IgD-negative memory B cell (primary cell): ENCODE measurements around the gene ARHGAP8. TPM values are rescaled to one million over a fixed set of nuclear protein-coding genes. Genes with fewer than 3 reads are reported as not detected.
A peak's percentile ranks its signal among the peaks of the same experiment; 100 is the strongest.
"Not testable (repeated sequence)": the region's sequence is repeated elsewhere in the genome, so short reads cannot be mapped to it uniquely, and the experiment has no call there.

Experiments used
- H3K27ac Mint-ChIP-seq, 3 donors: one replicate each; pipeline ENCODE4 v1.8.0; 2020 to 2022; ENCODE audit warnings: mild to moderate bottlenecking in 3 of 3, mixed read lengths in 3 of 3, moderate library complexity in 1 of 3
- H3K27me3 Mint-ChIP-seq: one replicate; pipeline ENCODE4 v1.8.0; 2021; ENCODE audit warnings: mixed read lengths
- H3K36me3 Mint-ChIP-seq: one replicate; pipeline ENCODE4 v1.8.0; 2020; ENCODE audit warnings: mild to moderate bottlenecking, mixed read lengths
- H3K4me1 Mint-ChIP-seq, 3 donors: one replicate each; pipeline ENCODE4 v1.8.0; 2020 to 2022; ENCODE audit warnings: mixed read lengths in 3 of 3, mild to moderate bottlenecking in 1 of 3
- H3K4me3 Mint-ChIP-seq, 4 donors: one replicate each; pipeline ENCODE4 v1.8.0; 2020 to 2022; ENCODE audit warnings: mild to moderate bottlenecking in 4 of 4, mixed read lengths in 4 of 4, moderate library complexity in 3 of 4
- H3K9me3 Mint-ChIP-seq, 3 donors: one replicate each; pipeline ENCODE4 v1.8.0; 2020 to 2021; ENCODE audit warnings: mixed read lengths in 3 of 3, mild to moderate bottlenecking in 1 of 3
- polyA plus RNA-seq: library from polyadenylated mRNA; unstranded; fragments of 300-500 nt; fragmentation: Illumina TruSeq; gene quantifications from one replicate; pipeline ENCODE4 v1.2.3, GENCODE V29; 2021

ARHGAP8 gene
- polyA plus RNA-seq, 1 donor from 2014 or later, result not detected

DNA sequence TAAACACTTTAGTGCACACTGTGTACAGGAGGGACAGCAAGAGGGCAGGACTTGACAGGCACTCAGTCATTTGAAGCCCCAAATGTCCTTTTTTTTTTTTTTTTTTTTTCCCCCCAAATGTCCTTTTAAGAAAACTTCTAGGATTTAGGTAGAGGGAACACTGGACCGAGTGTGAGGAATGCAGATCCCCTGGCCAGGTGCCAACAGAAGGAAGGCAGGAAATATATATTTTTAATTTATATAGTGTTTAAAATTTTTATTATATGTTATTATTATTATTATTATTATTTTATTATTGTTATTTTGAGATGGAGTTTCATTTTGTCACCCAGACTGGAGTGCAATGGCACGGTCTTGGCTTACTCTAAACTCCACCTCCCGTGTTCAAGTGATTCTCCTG lies 35.5 kb downstream of the ARHGAP8 start:
- H3K4me1 Mint-ChIP-seq, result no peaks in the 10 kb centered on the region
- no peak overlapping the region for H3K4me3 Mint-ChIP-seq
- no peaks in the 10 kb centered on the region for H3K36me3 Mint-ChIP-seq
- H3K27me3 Mint-ChIP-seq, result peaks cover 11% of the 10 kb centered on the region
- H3K27ac Mint-ChIP-seq, result no peak overlapping the region
- H3K9me3 Mint-ChIP-seq, result peaks cover 0 to 1% (median 1%) of the 10 kb centered on the region in 3 donors

DNA sequence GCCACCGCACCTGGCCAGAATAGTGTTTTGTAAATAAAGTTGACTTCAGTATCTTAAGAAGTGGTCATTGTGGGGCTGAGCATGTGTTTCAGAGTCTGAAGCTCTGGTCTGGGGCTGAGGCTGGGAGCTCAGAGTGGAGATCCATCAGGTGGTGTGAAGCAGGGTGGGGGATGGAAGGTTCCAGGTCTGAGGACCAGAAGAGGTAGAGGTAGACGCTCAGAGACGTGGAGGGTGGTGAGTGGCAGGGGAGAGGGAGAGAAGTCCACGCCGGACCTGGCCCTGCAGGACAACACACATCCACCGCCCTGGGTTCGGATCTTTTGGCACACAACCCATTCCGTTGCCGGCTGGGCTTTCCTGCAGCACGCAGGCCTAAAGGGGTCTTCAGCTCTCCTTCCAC lies 40.7 kb downstream of the ARHGAP8 start:
- Mint-ChIP-seq H3K4me3 (no peak overlapping the region), H3K36me3 (no peaks in the 10 kb centered on the region), H3K4me1 (peaks cover 0 to 2% (median 0%) of the 10 kb centered on the region in 3 donors), H3K27me3 (peaks cover 2% of the 10 kb centered on the region), H3K27ac (no peak overlapping the region), H3K9me3 (no peaks in the 10 kb centered on the region)

DNA sequence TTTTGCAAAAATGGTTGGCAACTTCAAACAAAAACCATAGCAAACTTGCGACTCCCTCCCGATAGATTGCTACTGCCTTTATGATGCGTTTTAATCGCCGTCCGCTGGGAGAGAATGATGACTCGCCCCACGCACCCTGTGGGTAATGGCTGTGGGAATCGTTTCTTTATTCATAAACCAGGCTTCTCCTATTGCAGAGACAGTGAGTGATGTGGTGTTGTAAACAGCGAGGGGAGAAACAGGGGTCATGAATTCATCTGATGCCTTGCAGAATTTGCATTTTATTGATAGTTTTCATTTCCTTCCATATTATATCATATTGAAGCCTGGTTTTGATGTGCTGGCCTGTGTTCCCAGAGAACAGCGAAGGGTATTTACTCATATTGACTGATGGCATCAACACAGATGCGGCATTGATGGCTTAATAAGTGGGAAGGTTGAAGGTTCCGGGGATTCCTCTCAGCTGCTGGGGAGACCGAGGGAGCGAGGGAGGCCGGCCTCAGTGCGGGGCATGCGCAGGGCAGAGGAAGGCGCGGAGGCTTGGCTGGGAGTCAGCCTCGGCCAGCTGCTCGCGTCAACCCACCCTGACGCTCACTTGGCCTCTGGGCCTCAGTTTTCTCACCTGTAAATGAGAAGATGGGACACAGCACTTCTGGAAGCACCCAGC lies 41.3 kb downstream of the ARHGAP8 start:
- H3K36me3 Mint-ChIP-seq, result no peaks in the 10 kb centered on the region

DNA sequence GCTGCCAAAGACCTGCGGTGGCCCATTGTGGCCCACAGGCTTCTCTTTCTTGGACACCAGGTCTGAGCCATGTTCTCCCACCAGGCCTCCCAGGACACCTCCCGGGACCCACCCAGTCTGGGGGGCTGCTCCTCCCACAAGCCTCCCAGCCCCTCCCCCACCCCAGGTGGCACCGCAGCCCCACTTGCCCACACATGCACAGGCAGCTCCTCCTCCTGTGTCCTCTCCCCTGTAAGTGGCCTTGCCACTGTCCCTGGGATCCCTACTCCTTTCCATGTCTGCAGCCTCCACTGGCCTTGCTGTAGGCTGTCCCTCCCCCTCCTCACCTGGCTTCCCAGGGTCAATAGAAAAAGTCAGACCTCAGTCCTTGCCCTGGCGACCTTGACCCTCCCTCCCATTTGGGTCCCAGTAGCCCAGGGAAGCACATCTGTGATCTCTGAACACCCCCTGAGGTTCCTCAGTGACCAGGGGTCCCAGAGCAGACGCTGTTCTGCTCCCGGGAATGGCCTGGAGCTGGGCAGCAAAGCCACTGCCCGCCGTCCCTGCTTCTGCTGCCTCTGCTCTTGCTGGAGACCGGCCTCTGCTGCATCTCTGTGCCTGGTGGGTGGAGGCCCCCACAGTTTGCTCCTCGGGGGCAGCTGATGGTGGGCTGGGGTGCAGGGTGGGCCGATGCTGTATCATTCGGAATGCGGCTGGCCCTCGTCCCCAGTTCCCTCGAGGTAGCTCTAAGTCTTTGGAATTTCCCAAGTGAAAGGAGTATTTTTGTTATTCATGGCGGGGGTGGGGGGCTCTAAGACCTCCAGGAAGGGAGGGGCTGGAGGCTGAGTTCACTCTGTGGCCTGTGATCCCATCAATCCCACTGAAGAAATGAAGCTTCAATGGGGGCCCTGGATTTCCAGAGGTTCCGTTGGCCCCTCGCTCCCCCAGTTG lies 43.6 kb downstream of the ARHGAP8 start:
- Mint-ChIP-seq H3K36me3 (no peaks in the 10 kb centered on the region), H3K4me3 (no peak overlapping the region), H3K9me3 (no peaks in the 10 kb centered on the region), H3K4me1 (peaks cover 0 to 2% (median 0%) of the 10 kb centered on the region in 3 donors), H3K27ac (peak overlapping the region in 1 of 3 donors; percentile 4), H3K27me3 (peaks cover 3% of the 10 kb centered on the region)

More for the DNA sequence above, 41.3 kb downstream of the ARHGAP8 start:
- Mint-ChIP-seq H3K4me1 (peaks cover 0 to 2% (median 0%) of the 10 kb centered on the region in 3 donors), H3K27me3 (peaks cover 2% of the 10 kb centered on the region), H3K9me3 (no peaks in the 10 kb centered on the region), H3K4me3 (no peak overlapping the region), H3K27ac (no peak overlapping the region)

DNA sequence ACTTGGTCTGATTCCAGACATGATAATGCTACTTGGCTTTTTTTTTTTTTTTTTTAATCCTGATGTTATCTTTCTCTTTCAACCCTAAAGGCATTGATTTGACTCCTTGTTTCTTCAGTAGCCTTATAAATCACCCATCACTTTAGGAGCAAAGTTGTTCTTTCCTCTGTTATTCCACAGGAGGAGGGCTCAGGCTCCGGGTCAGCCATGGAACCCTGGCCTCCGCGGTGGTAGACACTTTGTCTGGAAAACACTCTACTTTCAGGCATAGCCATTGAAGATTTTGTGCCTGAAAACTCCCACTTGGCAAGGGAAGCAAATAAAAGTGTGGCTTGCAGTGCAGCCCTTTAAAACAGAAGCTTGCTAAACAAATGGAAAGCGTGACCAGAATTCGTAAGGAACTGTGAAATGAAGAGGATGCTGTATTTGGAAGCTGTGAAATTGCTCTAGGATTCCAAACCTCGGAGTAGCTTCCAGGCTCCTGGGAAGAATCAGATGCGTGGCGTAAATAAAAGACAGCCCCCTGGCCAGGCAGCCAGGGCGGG lies 44.9 kb downstream of the ARHGAP8 start:
- Mint-ChIP-seq H3K9me3 (no peaks in the 10 kb centered on the region), H3K27me3 (peaks cover 3% of the 10 kb centered on the region), H3K27ac (no peak overlapping the region), H3K4me3 (no peak overlapping the region), H3K4me1 (peaks cover 0 to 2% (median 0%) of the 10 kb centered on the region in 3 donors), H3K36me3 (no peaks in the 10 kb centered on the region)

DNA sequence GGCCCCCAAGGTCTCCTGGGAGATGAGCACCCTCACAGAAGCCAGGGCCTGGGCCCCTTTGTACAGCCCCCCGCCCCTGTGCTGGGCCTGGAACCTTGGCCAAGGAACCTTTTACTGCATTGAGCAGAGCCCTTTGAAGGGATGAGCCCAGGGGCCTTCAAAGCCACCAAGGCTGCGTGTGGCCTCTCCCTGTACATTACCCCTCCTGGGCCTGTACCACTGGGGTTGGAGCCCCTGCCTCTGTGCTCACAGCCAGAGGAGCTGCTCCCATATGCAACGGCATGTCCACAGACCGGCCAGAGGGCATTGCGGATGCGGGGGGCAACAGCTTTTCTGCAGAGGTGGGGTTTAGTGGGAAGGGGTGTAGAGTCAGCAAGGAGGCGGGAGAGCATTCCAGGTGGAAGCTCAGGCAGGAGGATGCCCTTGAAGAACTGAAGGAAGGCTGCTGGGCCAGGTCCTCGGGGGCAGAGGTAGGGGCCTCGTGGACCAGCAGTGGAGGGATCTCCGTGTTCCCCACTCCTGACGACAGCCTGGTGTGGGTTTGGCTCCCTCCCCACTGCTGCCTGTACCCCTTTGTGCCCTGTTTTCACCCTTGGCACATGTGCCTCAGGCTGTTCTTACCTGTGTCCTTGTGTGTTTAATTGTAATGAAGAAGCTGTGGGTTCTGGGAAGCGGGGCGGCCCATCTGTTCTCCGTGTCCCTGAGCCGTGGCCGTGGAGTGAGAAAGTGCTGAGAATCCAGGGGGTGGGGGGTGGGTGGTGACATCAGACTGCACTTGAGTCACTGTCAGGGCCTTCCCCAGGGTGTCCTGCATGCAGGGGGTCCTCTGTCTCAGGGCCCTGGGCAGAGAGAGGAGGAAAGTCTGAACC lies 46.9 kb downstream of the ARHGAP8 start:
- Mint-ChIP-seq H3K9me3 (no peaks in the 10 kb centered on the region), H3K27ac (no peak overlapping the region), H3K36me3 (no peaks in the 10 kb centered on the region), H3K27me3 (peaks cover 9% of the 10 kb centered on the region), H3K4me3 (no peak overlapping the region), H3K4me1 (peaks cover 0 to 2% (median 0%) of the 10 kb centered on the region in 3 donors)

DNA sequence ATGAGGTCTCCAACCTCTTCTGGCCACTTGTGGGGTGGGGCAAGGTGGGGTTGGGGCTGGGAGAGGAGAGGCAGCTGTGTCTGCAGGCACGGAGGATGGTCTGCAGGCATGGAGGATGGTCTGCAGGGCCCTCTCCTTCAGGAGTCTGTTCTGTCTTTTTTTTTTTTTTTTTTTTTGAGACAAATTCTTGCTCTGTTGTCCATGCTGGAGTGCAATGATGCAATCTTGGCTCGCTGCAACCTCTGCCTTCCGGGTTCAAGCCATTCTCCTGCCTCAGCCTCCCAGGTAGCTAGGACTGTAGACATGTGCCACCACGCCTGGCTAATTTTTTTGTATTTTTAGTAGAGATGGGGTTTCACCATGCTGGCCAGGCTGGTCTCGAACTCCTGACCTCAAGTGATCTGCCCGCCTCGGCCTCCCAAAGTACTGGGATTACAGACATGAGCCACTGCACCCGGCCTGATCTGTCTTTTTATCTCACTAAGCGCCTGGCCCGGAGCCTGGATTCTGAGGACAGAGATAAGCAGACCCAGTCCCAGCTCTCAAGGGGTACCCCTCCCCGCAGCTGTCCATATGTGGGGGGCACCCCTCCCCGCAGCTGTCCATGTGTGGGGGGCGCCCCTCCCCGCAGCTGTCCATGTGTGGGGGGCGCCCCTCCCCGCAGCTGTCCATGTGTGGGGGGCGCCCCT lies 47.7 kb downstream of the ARHGAP8 start:
- not testable (repeated sequence) for H3K4me3 Mint-ChIP-seq, H3K36me3 Mint-ChIP-seq, H3K4me1 Mint-ChIP-seq, H3K9me3 Mint-ChIP-seq, H3K27ac Mint-ChIP-seq
- H3K27me3 Mint-ChIP-seq, result peaks cover 11% of the 10 kb centered on the region

DNA sequence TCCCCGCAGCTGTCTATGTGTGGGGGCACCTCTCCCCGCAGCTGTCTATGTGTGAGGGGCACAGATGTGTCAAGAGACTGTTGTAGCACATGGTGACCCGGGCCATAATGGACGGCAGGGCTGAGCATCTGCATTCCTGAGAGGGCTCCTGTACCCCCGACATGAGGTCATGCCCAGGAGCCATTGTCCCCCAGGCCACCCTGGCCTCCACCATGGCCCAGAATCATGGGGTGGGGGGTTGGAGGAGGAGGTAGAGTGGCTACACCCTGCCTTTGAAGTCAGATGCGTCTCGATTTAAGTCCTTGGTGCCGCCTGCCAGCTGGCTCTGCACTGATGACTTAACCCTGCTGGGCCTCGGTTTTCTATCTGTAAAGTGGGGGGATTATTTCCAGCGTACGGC lies 49.1 kb downstream of the ARHGAP8 start:
- H3K27me3 Mint-ChIP-seq, result peaks cover 15% of the 10 kb centered on the region
- peaks cover 0 to 2% (median 0%) of the 10 kb centered on the region in 3 donors for H3K4me1 Mint-ChIP-seq
- H3K9me3 Mint-ChIP-seq, result no peaks in the 10 kb centered on the region
- H3K4me3 Mint-ChIP-seq, result no peak overlapping the region
- H3K27ac Mint-ChIP-seq, result peak overlapping the region in 1 of 3 donors; percentile 73
- peaks cover 2% of the 10 kb centered on the region for H3K36me3 Mint-ChIP-seq

DNA sequence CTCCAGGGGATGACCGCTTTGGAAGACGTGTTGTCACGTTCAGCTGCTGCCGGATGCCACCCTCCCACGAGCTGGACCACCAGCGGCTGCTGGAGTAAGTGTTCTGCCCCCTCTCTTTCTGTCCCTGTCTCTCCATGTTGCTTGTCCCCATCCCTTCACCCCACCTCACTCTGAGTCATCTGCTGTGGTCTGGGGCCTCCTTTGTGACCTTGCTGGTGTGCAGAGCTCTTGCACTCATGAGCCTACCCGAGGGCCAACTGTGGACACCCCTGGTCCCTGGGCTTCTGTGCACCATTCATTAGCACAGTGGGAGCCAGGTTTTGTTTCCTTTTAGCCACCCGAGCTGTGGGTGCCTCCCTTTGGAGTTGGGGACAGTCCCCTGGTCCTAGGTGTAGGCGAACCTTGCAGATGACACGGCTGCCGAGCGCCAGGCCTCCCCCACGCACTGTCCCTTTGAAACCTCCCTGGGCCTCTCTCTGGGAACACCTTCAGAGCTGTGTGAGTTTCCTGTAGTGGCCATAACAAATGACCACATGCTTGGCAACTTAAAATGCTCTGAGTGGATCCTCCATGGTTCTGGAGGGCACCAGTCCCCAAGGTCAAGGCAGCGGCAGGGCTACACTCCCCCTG lies 49.8 kb downstream of the ARHGAP8 start:
- H3K27ac Mint-ChIP-seq, result peak overlapping the region in 1 of 3 donors; percentile 73
- H3K4me3 Mint-ChIP-seq, result no peak overlapping the region
- peaks cover 17% of the 10 kb centered on the region for H3K27me3 Mint-ChIP-seq

DNA sequence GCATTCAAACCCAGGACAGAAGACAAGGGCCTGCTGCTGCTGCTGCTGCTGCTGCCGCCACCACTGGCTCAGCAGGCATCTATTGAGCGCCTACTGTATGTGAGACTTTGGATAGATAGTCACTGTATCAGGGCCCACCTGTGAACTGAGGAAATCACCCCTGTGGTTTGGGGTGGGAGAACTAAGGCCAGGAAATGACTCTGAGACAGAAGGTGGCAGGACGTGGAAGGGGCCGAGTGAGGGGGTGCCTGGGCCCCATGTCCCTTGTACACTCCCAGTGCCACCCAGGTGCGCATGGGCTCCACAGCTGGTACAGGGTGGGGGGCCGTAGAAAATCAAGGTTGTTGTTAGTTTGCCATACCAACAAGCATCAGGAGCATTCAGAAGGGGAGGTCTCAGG lies 50.6 kb downstream of the ARHGAP8 start:
- Mint-ChIP-seq H3K4me3 (no peak overlapping the region), H3K9me3 (no peaks in the 10 kb centered on the region), H3K36me3 (peaks cover 2% of the 10 kb centered on the region), H3K27ac (no peak overlapping the region), H3K27me3 (peaks cover 21% of the 10 kb centered on the region), H3K4me1 (no peaks in the 10 kb centered on the region)

More for the DNA sequence above, 49.8 kb downstream of the ARHGAP8 start:
- Mint-ChIP-seq H3K36me3 (peaks cover 2% of the 10 kb centered on the region), H3K9me3 (no peaks in the 10 kb centered on the region), H3K4me1 (no peaks in the 10 kb centered on the region)

DNA sequence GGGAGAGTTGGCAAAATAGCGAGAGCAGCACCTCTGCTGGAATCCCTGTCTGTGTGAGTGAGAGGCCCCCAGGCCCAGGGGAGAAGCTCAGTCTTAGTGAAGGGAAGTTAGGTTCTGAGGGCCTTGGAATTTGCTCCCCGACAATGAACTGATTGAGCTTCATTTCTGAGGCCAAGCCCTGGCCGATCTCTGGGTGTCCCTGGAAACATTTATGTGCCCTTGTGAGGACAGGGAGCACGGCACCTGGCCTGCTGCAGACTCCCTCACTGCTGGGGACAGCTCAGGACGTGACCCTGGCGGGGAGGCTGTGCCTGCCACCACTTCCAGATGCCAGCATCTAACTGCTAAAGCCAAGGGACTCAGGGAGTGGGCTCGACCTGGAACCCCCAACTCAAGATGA lies 52.0 kb downstream of the ARHGAP8 start:
- peaks cover 2% of the 10 kb centered on the region for H3K36me3 Mint-ChIP-seq
- H3K27ac Mint-ChIP-seq, result no peak overlapping the region
- peaks cover 18% of the 10 kb centered on the region for H3K27me3 Mint-ChIP-seq
- H3K4me3 Mint-ChIP-seq, result no peak overlapping the region
- H3K4me1 Mint-ChIP-seq, result peaks cover 0 to 3% (median 3%) of the 10 kb centered on the region in 3 donors
- H3K9me3 Mint-ChIP-seq, result no peaks in the 10 kb centered on the region

DNA sequence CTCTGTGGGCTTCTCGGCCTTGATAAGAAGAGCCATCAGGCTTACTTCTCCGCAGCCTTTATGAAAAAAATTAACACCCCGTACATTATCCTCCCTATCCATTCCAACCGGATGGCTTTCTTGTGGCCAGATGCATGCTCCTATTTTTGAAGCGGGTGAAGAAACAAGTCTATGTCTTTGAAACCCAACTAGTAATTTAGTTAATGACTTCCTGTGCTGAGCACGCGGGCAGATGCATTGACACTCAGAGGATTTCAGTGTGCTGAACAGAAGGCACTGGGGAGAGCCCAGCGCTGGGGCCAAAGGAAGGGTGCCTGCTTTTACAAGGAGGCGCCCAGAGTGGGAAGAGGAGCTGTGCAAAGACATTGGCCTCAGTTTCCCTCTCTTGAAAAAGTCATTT lies 53.3 kb downstream of the ARHGAP8 start:
- Mint-ChIP-seq H3K4me3 (no peak overlapping the region), H3K36me3 (peaks cover 2% of the 10 kb centered on the region), H3K9me3 (no peaks in the 10 kb centered on the region), H3K4me1 (peaks cover 0 to 3% (median 3%) of the 10 kb centered on the region in 3 donors), H3K27me3 (peaks cover 18% of the 10 kb centered on the region), H3K27ac (no peak overlapping the region)

DNA sequence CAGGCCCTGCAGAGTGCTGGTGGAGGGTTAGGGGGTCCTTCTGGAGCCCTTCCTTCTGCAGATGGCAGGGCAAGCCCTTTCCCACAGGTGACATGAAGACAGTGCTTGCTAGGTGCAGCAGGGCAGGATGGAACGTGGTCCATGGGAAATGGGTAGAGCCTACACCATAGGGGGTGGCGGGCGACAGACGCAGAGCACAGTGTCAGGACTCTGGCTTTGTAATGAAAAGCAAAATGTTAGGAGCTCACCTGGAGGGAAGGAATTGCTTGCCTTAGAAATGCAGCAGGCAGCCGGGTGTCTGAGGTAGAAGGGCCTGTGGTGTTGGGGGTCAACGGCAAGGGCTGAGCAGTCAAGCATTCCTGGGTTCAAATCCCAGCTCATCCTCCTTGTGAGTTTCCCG lies 54.9 kb downstream of the ARHGAP8 start:
- Mint-ChIP-seq H3K9me3 (no peaks in the 10 kb centered on the region), H3K4me3 (no peak overlapping the region), H3K27me3 (peaks cover 18% of the 10 kb centered on the region), H3K4me1 (peaks cover 0 to 3% (median 3%) of the 10 kb centered on the region in 3 donors), H3K27ac (peak overlapping the region in 1 of 3 donors; percentile 59), H3K36me3 (peaks cover 2% of the 10 kb centered on the region)
